Stimulated activated CD8-positive, alpha-beta memory T cell treated with anti-CD3 and anti-CD28 coated beads, Interleukin-15, amount 100 ng/mL, for 24 hours (primary cell): Measurements from ENCODE around the gene SERPINE2.
"Not testable (repeated sequence)": the region's sequence is repeated elsewhere in the genome, so short reads cannot be mapped to it uniquely, and the experiment has no call there.

Experiments used
- DNase-seq: peaks from one replicate; pipeline ENCODE4 v3.0.0-alpha.2; 2020; ENCODE audit warnings: low read depth

SERPINE2 gene

GRCh38 chr2:223941579-223942277, 97.4 kb downstream of the SERPINE2 start:
- peak; percentile 23 for DNase-seq

- not testable (repeated sequence) for DNase-seq
Observed at GRCh38 chr2:223939438-223939837, 99.6 kb downstream of the SERPINE2 start.

- no peak for DNase-seq
Observed at GRCh38 chr2:223937535-223937934, 101.6 kb downstream of the SERPINE2 start.

- no peak for DNase-seq
Observed at GRCh38 chr2:223936862-223937326, 102.2 kb downstream of the SERPINE2 start.

- no peak for DNase-seq
Observed at GRCh38 chr2:223935459-223936125, 103.5 kb downstream of the SERPINE2 start.

GRCh38 chr2:223934870-223935269, 104.2 kb downstream of the SERPINE2 start:
- no peak for DNase-seq

GRCh38 chr2:223932816-223933800, 106.0 kb downstream of the SERPINE2 start:
- no peak for DNase-seq

GRCh38 chr2:223930103-223930976, 108.7 kb downstream of the SERPINE2 start:
- no peak for DNase-seq

GRCh38 chr2:223929571-223930102, 109.4 kb downstream of the SERPINE2 start:
- DNase-seq, result no peak

- DNase-seq, result no peak
Observed at GRCh38 chr2:223928113-223929006, 110.7 kb downstream of the SERPINE2 start.

- DNase-seq, result no peak
Observed at GRCh38 chr2:223925106-223925505, 114.0 kb downstream of the SERPINE2 start.
